HepG2 (cell line): ENCODE results near the gene NOC2L. TPM values are rescaled to one million over a fixed set of nuclear protein-coding genes. Genes with fewer than 3 reads are reported as not detected.

ENCODE experiments used
- ATF1 ChIP-seq: IDR thresholded peaks from 2 replicates; pipeline ENCODE4 v1.6.1; 2016; ENCODE audit warnings: mild to moderate bottlenecking, control low read depth
- DRAP1 ChIP-seq: IDR thresholded peaks from 2 replicates; pipeline ENCODE4 v1.6.1; 2016; ENCODE audit warnings: missing genetic modification reagents, missing compliant biosample characterization
- KDM1A ChIP-seq: IDR thresholded peaks from 2 replicates; pipeline ENCODE4 v1.6.1; 2016; ENCODE audit warnings: missing compliant biosample characterization
- NFKB2 ChIP-seq: sonication (generic); formaldehyde crosslinking; IDR thresholded peaks from 2 replicates; pipeline ENCODE4 v1.4.0; 2020; ENCODE audit warnings: missing genetic modification reagents, borderline replicate concordance
- PBX2 ChIP-seq: IDR thresholded peaks from 2 replicates; pipeline ENCODE4 v1.6.1; 2016; ENCODE audit warnings: control low read depth
- SP5 ChIP-seq: IDR thresholded peaks from 2 replicates; pipeline ENCODE4 v1.6.1; 2016; ENCODE audit warnings: low read depth, borderline replicate concordance
- ZNF142 ChIP-seq: sonication (generic); formaldehyde crosslinking; IDR thresholded peaks from 2 replicates; pipeline ENCODE4 v1.4.0; 2020; ENCODE audit warnings: missing genetic modification reagents
- ZNF17 ChIP-seq: sonication (generic); formaldehyde crosslinking; IDR thresholded peaks from 2 replicates; pipeline ENCODE4 v1.5.0; 2020; ENCODE audit warnings: mild to moderate bottlenecking, missing genetic modification reagents
- ZNF598 ChIP-seq: sonication (generic); formaldehyde crosslinking; IDR thresholded peaks from 2 replicates; pipeline ENCODE4 v1.5.1; 2020; ENCODE audit warnings: mild to moderate bottlenecking, missing genetic modification reagents, borderline replicate concordance
- ZNF770 ChIP-seq: sonication (generic); formaldehyde crosslinking; IDR thresholded peaks from 2 replicates; pipeline ENCODE4 v1.5.0; 2020; ENCODE audit warnings: mild to moderate bottlenecking, missing genetic modification reagents
- ZNF777 ChIP-seq: sonication (generic); formaldehyde crosslinking; IDR thresholded peaks from 2 replicates; pipeline ENCODE4 v1.4.0; 2020; ENCODE audit warnings: missing genetic modification reagents
- polyA plus RNA-seq, 8 experiments: library from polyadenylated mRNA; depleted of rRNA in 3 of 8; stranded (reverse) in 7 of 8; unstranded in 1 of 8; fragments of >200 nt; fragmentation: Illumina TruSeq in 4 of 8; extraction: Trizol in 4 of 8; gene quantifications; 2 replicates each; pipeline versions ENCODE4 v1.2.1 to v1.2.3, GENCODE V29; 2011 to 2016; ENCODE audit warnings: low read depth in 4 of 8, missing spikeins in 1 of 8, mixed read lengths in 1 of 8; ENCODE audit not compliant: insufficient read depth in 1 of 8
- total RNA-seq, 5 experiments: library from RNA; depleted of rRNA; stranded (reverse); fragments of >200 nt; fragmentation: Illumina TruSeq; extraction: Trizol; gene quantifications; 2 replicates each; pipeline ENCODE4 v1.2.3, GENCODE V29; 2016; ENCODE audit warnings: low read depth in 1 of 5

NOC2L gene
- total and polyA plus RNA-seq, 2 of the 13 experiments (the other 11 are each of a cell fraction or from before 2014, with no cell fraction given) = 32.0 to 103 TPM

GRCh38 chr1:940107-941014 lies 18.7 kb downstream of the NOC2L start (continued):
- TF ChIP-seq ZNF142 = 0 out of 2 replicates have a peak, but pooled peaks have one; percentile 19
- TF ChIP-seq ZNF17 = no peak
- no peak for TF ChIP-seq SP5 (CRISPR knock-in tag)
- TF ChIP-seq KDM1A (CRISPR knock-in tag) = no peak
- peak; percentile 22; the same call in 1 of the 2 replicates for TF ChIP-seq ZNF770 (CRISPR knock-in tag)
- 0 out of 2 replicates have a peak, but pooled peaks have one; percentile 6 for TF ChIP-seq ZNF777 (CRISPR knock-in tag)
- TF ChIP-seq PBX2 (CRISPR knock-in tag) = 0 out of 2 replicates have a peak, but pooled peaks have one; percentile 61
- TF ChIP-seq ZNF598 = peak; percentile 51; the same call in 1 of the 2 replicates
- TF ChIP-seq NFKB2 = peak; percentile 19; the same call in 1 of the 2 replicates
- TF ChIP-seq DRAP1 = no peak
- TF ChIP-seq ATF1 (CRISPR knock-in tag) = no peak
